GM23248 (cell line): Measurements from ENCODE around the gene PCBP3. TPM values are rescaled to one million over a fixed set of nuclear protein-coding genes. Genes with fewer than 3 reads are reported as not detected.

Source experiments
- DNase-seq: peaks from one replicate; pipeline ENCODE4 v3.0.0-alpha.2; 2015
- H2AFZ ChIP-seq: fragments of 200-600 bp; sonication (generic); 2 replicates; pipeline ENCODE4 v1.6.1; 2016; ENCODE audit warnings: antibody characterized with exemption
- H3F3A ChIP-seq: fragments of 200-600 bp; sonication (generic); 2 replicates; pipeline ENCODE4 v1.6.1; 2016; ENCODE audit warnings: mild to moderate bottlenecking, antibody characterized with exemption, mixed run types; ENCODE audit not compliant: insufficient read depth
- H3K27ac ChIP-seq: fragments of 200-600 bp; sonication (generic); 2 replicates; pipeline ENCODE4 v1.5.1; 2016; ENCODE audit warnings: mild to moderate bottlenecking
- H3K27me3 ChIP-seq: fragments of 200-600 bp; sonication (generic); replicated peaks from 2 replicates; pipeline ENCODE4 v1.6.1; 2016; ENCODE audit warnings: mild to moderate bottlenecking; ENCODE audit not compliant: insufficient read depth
- H3K36me3 ChIP-seq: fragments of 200-600 bp; sonication (generic); 2 replicates; pipeline ENCODE4 v1.6.1; 2016; ENCODE audit warnings: low read depth, mild to moderate bottlenecking
- H3K4me1 ChIP-seq: fragments of 200-600 bp; sonication (generic); 2 replicates; pipeline ENCODE4 v1.6.1; 2016; ENCODE audit warnings: mild to moderate bottlenecking; ENCODE audit not compliant: insufficient read depth
- H3K4me2 ChIP-seq: fragments of 200-600 bp; sonication (generic); one replicate; pipeline ENCODE4 v1.6.1; 2016; ENCODE audit warnings: mild to moderate bottlenecking; ENCODE audit not compliant: unreplicated experiment
- H3K4me3 ChIP-seq: fragments of 200-600 bp; sonication (generic); 2 replicates; pipeline ENCODE4 v1.5.1; 2016; ENCODE audit warnings: mild to moderate bottlenecking
- H3K79me2 ChIP-seq: fragments of 200-600 bp; sonication (generic); 2 replicates; pipeline ENCODE4 v1.6.1; 2016; ENCODE audit warnings: mild to moderate bottlenecking; ENCODE audit not compliant: insufficient read depth
- H3K9ac ChIP-seq: fragments of 200-600 bp; sonication (generic); 2 replicates; pipeline ENCODE4 v1.6.1; 2016; ENCODE audit warnings: mild to moderate bottlenecking
- H3K9me2 ChIP-seq: fragments of 200-600 bp; sonication (generic); 2 replicates; pipeline ENCODE4 v1.6.1; 2016; ENCODE audit warnings: mixed run types, mild to moderate bottlenecking, moderate library complexity; ENCODE audit not compliant: insufficient read depth
- H3K9me3 ChIP-seq: fragments of 200-600 bp; sonication (generic); one replicate; pipeline ENCODE4 v1.6.1; 2017; ENCODE audit warnings: low read depth
- H4K20me1 ChIP-seq: fragments of 200-600 bp; sonication (generic); 2 replicates; pipeline ENCODE4 v1.6.0; 2016; ENCODE audit not compliant: insufficient read depth
- EZH2 ChIP-seq: fragments of 200-600 bp; sonication (generic); IDR thresholded peaks from 2 replicates; pipeline ENCODE4 v1.6.1; 2018; ENCODE audit warnings: antibody characterized with exemption, mild to moderate bottlenecking; ENCODE audit not compliant: insufficient read depth, poor library complexity, severe bottlenecking
- EZH2phosphoT487 ChIP-seq: fragments of 200-600 bp; sonication (generic); IDR thresholded peaks from 2 replicates; pipeline ENCODE4 v1.6.1; 2018; ENCODE audit warnings: antibody characterized with exemption, moderate library complexity, mild to moderate bottlenecking, low read depth; ENCODE audit not compliant: insufficient read depth
- WGBS, 2 experiments: methylation state at CpG; one replicate each; pipeline ENCODE4 v1.1.6; 2015 to 2017; ENCODE audit warnings: low lambda C conversion rate in 2 of 2, low coverage in 1 of 2; ENCODE audit errors: missing lambda C conversion rate in 2 of 2; 5-methylcytosine and 5-hydroxymethylcytosine counted together
- in situ Hi-C: fragments of 300-500 bp; cut with MboI; formaldehyde crosslinking; loops from 2 replicates; pipeline ENCODE4 v1.15.0; 2020
- polyA plus RNA-seq: library from polyadenylated mRNA; unstranded; fragments of >200 nt; fragmentation: Nextera tagmentation; extraction: Ambion mirVana; gene quantifications from 2 replicates; pipeline ENCODE4 v1.2.1, GENCODE V29; 2016
- total RNA-seq: library from RNA; depleted of rRNA; stranded (reverse); fragments of >200 nt; shearing (Covaris generic); gene quantifications from 2 replicates; pipeline ENCODE4 v1.2.3, GENCODE V29; 2014

The PCBP3 gene
- total and polyA plus RNA-seq, 2 experiments from 2014 or later: 0.32 to 1.3 TPM

DNA sequence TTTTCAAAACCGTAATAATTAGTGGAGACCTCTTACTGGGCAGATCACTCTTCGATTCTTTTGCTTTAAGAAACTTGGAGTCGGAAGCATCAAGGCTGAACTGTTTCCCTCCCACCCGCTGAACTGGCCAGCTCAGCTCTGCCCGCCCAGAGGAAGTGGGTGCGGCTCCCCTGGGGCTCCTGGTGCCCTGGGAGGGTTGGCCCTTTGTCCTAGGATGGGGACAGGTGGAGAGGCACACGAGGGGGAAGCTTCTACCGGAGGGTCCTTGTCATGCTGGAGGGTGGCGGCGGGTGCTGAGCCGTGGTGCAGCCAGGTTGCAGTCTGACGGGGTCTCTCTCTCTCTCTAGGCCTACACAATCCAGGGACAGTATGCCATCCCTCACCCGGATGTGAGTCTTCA, 273.7 kb downstream of the PCBP3 start:
- WGBS, 2 experiments: 74 to 76% methylated on average over 12 to 13 of the region's 13 CpGs
- Histone ChIP-seq H3F3A (no peaks in the 10 kb centered on the region), H3K9ac (no peak overlapping the region), H3K27me3 (0 out of 2 replicates have a peak, but pooled peaks cover 3% of the 10 kb centered on the region), H3K79me2 (no peaks in the 10 kb centered on the region), H3K4me1 (no peaks in the 10 kb centered on the region), H3K9me2 (no peaks in the 10 kb centered on the region), H3K9me3 (no peaks in the 10 kb centered on the region), H3K4me2 (no peak overlapping the region), H3K36me3 (no peaks in the 10 kb centered on the region), H3K27ac (no peak overlapping the region), H2AFZ (no peak overlapping the region), H3K4me3 (no peak overlapping the region), H4K20me1 (no peaks in the 10 kb centered on the region)
- no peak for DNase-seq
- in situ Hi-C loops: no loop called here
- TF ChIP-seq EZH2: no peak
- TF ChIP-seq EZH2phosphoT487: no peak

DNA sequence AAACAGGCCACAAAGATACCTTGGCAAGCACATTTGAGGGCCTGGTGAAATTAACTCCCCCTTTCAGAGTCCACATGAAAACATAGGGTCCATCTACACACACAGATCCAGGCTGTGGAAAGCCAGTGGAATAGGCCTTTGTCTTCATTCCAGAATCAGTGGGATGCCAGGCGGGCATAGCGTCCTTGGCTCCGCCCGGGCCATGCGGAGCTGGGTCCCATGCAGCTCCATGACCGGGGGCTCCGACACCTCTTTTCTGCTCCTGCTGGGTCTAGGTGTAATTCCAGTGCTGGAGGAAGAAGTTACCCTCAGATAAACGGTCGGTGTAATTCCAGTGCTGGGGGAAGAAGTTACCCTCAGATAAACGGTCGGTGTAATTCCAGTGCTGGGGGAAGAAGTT, 274.5 kb downstream of the PCBP3 start:
- no peak overlapping the region for H3K27ac ChIP-seq
- no peaks in the 10 kb centered on the region for H4K20me1 ChIP-seq
- no peaks in the 10 kb centered on the region for H3F3A ChIP-seq
- TF ChIP-seq EZH2phosphoT487 (no peak), EZH2 (no peak)
- no peak overlapping the region for H3K4me2 ChIP-seq
- H3K4me3 ChIP-seq: no peak overlapping the region
- no peaks in the 10 kb centered on the region for H3K79me2 ChIP-seq
- 93% methylated on average over 11 of the region's 11 CpGs for WGBS, 2 experiments
- H3K9ac ChIP-seq: no peak overlapping the region
- no peaks in the 10 kb centered on the region for H3K4me1 ChIP-seq
- no peaks in the 10 kb centered on the region for H3K36me3 ChIP-seq
- no peak overlapping the region for H2AFZ ChIP-seq
- in situ Hi-C loops: no loop called here
- no peaks in the 10 kb centered on the region for H3K9me2 ChIP-seq
- H3K27me3 ChIP-seq: 0 out of 2 replicates have a peak, but pooled peaks cover 3% of the 10 kb centered on the region
- DNase-seq: no peak
- H3K9me3 ChIP-seq: no peaks in the 10 kb centered on the region

DNA sequence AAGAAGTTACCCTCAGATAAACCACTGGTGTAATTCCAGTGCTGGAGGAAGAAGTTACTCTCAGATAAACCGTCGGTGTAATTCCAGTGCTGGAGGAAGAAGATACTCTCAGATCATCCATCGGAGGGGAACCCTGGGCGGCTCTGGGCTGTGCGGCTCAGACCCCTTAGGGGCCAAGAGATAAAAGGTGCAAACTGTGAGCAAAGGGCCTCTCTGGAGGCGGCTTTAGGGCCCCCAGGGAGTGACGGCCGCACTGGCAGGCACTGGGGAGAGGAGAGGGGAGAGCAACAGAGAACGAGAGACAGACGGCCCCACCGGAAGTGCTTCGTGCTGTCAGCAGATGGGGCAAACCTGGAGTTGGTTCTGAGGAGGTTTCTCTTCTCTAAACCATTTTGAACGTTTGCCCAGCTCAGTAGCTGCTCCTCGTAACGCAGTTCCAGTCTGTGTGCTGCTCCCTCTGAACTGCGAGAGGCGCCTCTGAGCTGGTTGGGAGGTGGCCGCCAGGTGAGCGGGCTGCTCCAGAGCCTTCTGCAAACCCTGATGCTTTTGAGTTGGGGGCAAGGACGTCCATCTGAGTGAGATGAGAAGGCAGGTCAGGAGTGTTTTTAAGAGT, 275.4 kb downstream of the PCBP3 start:
- Histone ChIP-seq H3K27me3 (0 out of 2 replicates have a peak, but pooled peaks cover 3% of the 10 kb centered on the region), H3K4me3 (no peak overlapping the region), H3K36me3 (no peaks in the 10 kb centered on the region), H3K27ac (no peak overlapping the region), H2AFZ (no peak overlapping the region), H3K9me2 (no peaks in the 10 kb centered on the region), H3F3A (no peaks in the 10 kb centered on the region), H3K9me3 (no peaks in the 10 kb centered on the region), H3K4me1 (no peaks in the 10 kb centered on the region), H3K9ac (no peak overlapping the region), H3K4me2 (no peak overlapping the region), H4K20me1 (no peaks in the 10 kb centered on the region), H3K79me2 (no peaks in the 10 kb centered on the region)
- DNase-seq: no peak
- TF ChIP-seq EZH2phosphoT487: no peak
- 59 to 69% methylated on average over 20 of the region's 20 CpGs for WGBS, 2 experiments
- in situ Hi-C loops: no loop called here

DNA sequence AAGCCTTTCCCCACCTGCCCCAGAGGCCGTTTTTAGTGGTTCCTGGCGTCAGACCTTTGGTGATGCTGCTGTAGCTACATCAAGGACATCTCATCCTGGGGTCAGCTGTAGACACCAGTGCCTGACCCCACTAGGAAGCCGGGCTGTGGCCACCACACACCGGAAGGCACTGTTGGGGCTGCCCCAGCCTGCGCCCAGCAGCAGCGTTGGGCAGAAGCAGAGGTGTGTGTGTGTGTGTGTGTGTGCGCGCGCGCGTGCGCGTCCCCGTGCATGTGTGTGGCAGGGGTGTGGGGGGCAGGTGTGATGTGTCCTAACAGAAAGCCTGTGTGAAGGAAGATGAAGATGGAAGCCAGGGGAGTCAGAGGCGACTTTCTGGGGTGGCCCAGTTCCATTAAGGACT, 276.1 kb downstream of the PCBP3 start:
- Histone ChIP-seq H3K4me1 (no peaks in the 10 kb centered on the region), H3K4me2 (no peak overlapping the region), H3K4me3 (no peak overlapping the region), H4K20me1 (no peaks in the 10 kb centered on the region), H3K27ac (no peak overlapping the region), H3K9ac (no peak overlapping the region), H3K27me3 (0 out of 2 replicates have a peak, but pooled peaks cover 3% of the 10 kb centered on the region), H3F3A (no peaks in the 10 kb centered on the region), H3K79me2 (no peaks in the 10 kb centered on the region), H2AFZ (no peak overlapping the region), H3K9me3 (no peaks in the 10 kb centered on the region), H3K36me3 (no peaks in the 10 kb centered on the region), H3K9me2 (no peaks in the 10 kb centered on the region)
- WGBS, 2 experiments: 82 to 90% methylated on average over 13 to 15 of the region's 15 CpGs
- in situ Hi-C loops: no loop called here
- no peak for TF ChIP-seq EZH2phosphoT487
- no peak for TF ChIP-seq EZH2
- DNase-seq: no peak
